GM12865 (cell line): Measurements from ENCODE around the gene PYDC2.

ENCODE experiments used
- DNase-seq: peaks from one replicate; pipeline ENCODE4 v3.0.0; 2010; ENCODE audit warnings: low read depth
- H3K4me3 ChIP-seq: 2 replicates; pipeline ENCODE4 v1.5.1; 2011; ENCODE audit warnings: mild to moderate bottlenecking, low read depth, low read length, control low read depth
- CTCF ChIP-seq: IDR thresholded peaks from 2 replicates; pipeline ENCODE4 v1.5.1; 2011; ENCODE audit warnings: low read length, control low read depth, low read depth, inconsistent platforms; ENCODE audit not compliant: insufficient read depth; ENCODE audit errors: missing control alignments

The PYDC2 gene

GRCh38 chr3:191461113-191461595 lies at the start of gene PYDC2:
TSS of gene PYDC2 (plus strand) at chr3:191461163. CDS start at chr3:191461163, 0 bp downstream.
- H3K4me3 ChIP-seq: no peak within 1 kb of the TSS
- no peak for DNase-seq
- TF ChIP-seq CTCF: no peak

DNA sequence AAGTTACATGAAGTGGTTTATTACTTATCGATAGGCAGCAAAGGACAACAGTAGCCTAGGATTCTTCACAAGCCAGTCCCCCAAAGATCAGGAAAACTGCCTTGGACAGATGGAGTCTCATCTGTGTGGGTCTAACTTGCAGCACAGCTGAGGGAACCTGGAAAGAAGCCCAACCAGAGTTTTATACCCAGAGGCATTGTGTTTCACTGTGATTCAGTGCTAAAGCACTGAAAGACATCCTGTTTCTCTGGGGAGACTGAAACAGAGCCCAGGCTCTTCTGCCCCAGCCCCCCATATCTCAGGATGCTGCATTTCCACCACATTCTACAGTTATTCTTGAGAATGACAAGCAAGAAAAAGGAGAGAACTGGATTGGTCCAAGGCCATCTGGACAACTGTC lies 48.2 kb upstream of the PYDC2 start:
- no peak overlapping the region for H3K4me3 ChIP-seq
- DNase-seq: no peak
- TF ChIP-seq CTCF: no peak

DNA sequence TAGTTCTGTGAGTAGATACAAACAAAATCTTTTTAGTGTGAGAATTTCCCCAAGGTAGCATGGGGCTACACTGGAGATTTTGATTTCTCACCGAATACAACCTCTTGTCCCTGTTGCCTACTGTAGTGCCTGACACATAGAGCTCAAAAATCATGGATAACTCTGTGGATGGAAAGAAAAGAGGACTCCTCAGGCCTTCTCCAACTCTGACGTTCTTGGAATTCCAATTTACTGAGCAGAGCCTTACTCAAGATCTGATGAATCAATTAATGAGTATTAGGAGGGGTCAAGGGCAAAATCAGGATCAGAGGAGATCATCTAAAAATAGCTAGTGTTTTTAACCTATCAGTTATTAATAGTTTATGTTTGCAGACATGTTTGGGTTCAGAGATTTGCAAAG lies 46.7 kb upstream of the PYDC2 start:
- H3K4me3 ChIP-seq: no peak overlapping the region
- TF ChIP-seq CTCF: no peak
- DNase-seq: no peak

DNA sequence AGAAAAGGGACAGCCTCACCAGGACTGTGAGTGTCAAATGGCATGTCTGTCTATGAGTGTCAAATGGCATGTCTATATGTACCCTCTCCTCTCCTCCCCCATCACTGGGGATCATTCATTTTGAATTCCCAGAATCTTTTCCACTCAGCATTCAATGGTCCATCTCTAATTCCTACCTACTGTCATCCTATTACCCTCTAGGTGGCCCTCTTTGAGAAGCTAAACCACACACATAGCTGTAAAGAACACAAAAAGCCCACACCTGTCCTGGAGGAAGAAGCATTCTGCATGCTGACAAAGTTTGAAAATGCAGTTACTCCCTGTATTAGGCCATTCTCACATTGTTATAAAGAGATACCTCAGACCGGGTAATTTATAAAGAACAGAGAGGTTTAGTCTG lies 46.2 kb upstream of the PYDC2 start:
- TF ChIP-seq CTCF: no peak
- no peak for DNase-seq
- H3K4me3 ChIP-seq: no peak overlapping the region

DNA sequence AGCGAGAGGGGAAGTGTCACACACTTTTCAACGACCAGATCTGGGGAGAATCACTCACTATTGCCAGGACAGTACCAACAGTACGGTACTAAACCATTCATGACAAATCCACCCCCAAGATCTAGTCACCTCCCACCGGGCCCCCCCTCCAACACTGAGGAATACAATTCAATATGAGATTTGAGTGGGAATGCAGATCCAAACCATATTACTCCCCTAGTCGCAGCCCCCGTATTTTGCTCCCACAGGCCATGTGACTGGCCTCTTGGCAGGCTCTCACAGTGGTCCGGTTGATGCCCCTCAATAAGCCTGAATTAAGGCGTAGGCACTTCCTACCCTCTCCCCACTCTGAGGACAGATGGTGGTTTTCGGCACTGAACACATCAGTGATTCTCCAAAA lies 45.4 kb upstream of the PYDC2 start:
- no peak for DNase-seq
- TF ChIP-seq CTCF: no peak
- no peak overlapping the region for H3K4me3 ChIP-seq

GRCh38 chr3:191417457-191417729 lies 43.6 kb upstream of the PYDC2 start:
- DNase-seq: no peak
- no peak for TF ChIP-seq CTCF
- no peak overlapping the region for H3K4me3 ChIP-seq

DNA sequence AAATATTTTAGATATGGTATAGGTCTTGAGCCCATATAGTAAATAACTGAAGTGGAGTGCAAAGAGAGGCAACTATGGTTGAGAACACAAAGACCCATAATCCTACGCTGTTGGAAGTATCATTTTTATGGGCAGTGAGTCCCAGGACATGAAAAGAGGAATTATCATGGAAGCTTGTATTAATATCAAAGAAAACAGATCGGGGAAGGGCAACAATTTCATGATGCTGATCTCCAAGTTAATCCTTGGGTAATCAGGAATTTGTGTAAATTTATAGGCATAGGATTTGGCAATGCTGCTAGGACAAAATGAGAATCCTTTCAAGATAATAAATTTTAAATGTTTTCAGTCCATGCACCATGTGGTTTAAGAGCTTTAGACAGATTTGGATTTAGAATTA lies 40.2 kb upstream of the PYDC2 start:
- TF ChIP-seq CTCF: no peak
- H3K4me3 ChIP-seq: no peak overlapping the region
- DNase-seq: no peak
